GOT3 (cell line): ENCODE data around the gene LAMC2.

Source experiments
- DNase-seq: peaks from one replicate; lab custom pipeline; 2025; ENCODE audit warnings: mixed read lengths; lab: John Stamatoyannopoulos, UW

The LAMC2 gene

GRCh38 chr1:183287191-183287675 is 101.2 kb downstream of the LAMC2 start:
- no peak for DNase-seq

DNA sequence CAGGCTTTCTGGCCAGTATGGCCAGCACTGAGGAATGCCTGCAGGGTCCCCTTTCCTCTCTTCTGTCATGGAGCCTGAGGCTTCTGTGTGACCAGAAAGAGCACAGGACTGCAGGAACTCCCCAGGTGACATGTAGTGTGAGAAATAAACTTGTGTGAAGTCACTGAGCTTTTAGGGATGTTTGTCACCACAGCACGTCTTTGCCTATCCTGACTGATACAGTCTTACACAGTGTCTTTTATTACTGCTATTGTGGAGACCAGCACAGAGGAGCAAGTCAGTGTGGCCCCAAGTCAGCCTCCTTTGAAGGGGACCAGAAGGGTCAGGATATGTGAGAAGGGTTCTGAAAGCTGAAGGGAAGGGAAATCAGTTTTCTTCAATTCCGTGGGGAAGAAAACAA is 102.5 kb downstream of the LAMC2 start:
- DNase-seq, result no peak

GRCh38 chr1:183289051-183289496 is 103.0 kb downstream of the LAMC2 start:
- no peak for DNase-seq

DNA sequence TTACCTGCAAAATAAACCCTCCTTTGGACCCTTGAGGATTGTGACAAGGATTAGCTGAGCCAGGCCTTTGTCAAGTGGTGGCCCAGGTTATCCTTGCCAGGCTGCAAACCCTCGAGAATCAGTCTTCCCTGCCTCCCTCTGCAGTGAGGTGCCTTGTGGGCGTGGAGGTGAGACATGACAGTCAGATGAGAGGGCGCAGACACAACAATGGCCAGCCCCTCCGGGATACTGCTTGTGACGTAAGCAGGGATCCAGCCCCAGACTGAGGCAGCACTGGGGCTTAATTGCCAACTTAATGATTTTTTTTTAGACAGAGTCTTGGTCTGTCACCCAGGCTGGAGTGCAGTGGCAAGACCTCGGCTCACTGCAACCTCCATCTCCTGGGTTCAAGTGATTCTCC is 104.6 kb downstream of the LAMC2 start:
- no peak for DNase-seq

DNA sequence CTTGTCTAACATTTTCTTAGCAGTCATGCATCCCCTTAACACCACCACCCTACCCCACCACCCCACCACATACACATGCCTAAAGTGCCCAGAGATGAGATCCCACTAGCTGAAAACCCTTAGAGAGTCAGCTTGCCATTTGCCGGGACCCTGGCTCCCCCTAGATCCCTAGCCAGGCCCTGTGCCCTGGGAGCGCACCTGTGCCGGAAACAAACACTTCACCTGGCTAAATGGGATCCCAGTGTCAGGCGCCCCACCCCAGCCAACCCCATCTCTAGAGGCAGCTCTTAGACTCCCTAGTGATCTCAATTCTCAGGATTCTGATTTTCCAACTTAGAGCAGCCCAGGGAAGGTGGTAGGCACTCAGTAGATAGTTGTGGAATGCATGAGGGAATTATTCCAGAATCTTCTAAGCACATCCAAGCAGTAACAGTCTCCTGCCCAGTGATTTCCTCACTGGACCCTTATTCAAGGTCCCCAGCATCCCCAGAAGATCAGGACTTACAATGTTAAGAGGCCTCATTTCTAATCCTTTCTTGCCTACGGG is 105.2 kb downstream of the LAMC2 start:
- DNase-seq, result no peak

DNA sequence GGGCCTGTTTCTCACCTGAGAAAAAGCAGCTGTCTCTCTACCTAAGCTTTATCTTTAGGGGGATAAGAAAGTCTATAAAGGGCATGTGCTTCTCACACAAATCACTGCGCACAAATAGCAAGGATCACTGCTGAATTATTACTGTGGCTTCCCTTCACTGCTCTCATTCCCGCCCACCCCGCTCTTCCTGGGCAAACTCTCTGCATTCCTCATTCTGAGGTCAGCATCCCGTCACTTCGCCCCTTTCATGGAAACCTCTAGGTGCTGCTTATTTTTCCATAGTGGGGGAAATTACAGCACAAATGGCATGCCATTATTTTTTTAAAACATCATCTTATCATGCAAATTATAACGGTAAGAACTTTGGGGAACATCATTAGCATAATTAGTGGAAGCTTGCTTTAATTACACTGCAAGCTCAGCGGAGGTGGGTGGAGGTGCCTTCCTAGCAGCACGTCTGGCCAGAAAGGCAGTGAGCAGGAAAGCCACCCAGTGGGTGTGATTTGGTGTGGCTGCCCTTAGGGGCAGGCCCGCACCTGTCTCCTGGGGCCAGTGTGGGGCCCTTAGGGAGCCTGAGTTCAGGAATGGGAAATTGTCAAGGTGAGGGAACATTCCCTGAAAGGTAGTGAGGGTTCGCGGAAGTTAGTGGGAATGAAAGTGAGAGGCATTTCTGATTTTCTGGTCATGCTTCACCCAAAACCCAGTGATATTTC is 105.9 kb downstream of the LAMC2 start:
- no peak for DNase-seq

DNA sequence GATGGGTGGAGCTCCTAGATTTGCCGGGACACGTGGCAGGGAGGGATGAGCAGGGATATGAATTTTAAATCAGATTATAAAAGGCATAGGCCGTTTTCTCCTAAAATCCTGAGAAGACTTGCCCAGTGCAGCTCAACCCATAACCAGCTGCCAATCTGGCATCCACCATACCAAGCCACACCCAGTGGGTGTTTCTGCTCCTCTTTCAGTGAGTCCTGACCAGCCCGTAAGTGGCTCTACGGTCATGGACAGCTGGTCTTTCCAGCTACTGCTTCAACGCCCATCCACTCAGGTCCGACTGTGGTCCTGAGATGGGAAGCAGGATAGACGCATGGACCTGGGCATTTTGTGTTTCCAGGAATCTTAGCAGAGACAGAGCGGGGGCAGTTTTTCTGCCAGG is 107.2 kb downstream of the LAMC2 start:
- no peak for DNase-seq

DNA sequence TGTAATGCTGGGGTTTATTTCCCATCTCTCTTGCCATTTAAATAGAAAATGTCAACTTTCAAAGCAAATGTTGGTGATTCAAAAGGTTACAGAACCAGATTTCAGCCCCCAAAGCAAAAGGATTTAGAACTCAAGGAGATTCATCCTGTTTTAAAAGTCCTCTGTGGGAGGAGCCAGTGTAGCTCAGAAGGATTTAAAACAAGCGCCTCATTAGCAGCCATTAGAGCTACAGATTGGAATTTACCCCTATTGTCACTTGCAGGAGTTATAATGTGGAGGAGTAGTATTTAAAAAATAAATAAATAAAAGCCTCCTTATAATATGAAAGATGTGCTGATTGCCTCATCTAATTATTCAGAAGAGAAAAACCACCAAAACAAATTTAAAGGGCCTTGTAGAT is 107.8 kb downstream of the LAMC2 start:
- no peak for DNase-seq
